GM23338 (cell line): Measurements from ENCODE around the gene HS3ST6. TPM values are rescaled to one million over a fixed set of nuclear protein-coding genes. Genes with fewer than 3 reads are reported as not detected.

ENCODE experiments used
- ATAC-seq: fragments of 200-7000 bp; cut with Tn5 transposase; 3 replicates; pipeline ENCODE4 v1.9.1; 2020
- DNase-seq: peaks from one replicate; pipeline ENCODE4 v3.0.0-alpha.2; 2015; ENCODE audit warnings: low spot score
- H2AFZ ChIP-seq: fragments of 200-600 bp; sonication (generic); 2 replicates; pipeline ENCODE4 v1.8.0; 2016; ENCODE audit warnings: antibody characterized with exemption, mild to moderate bottlenecking, moderate library complexity
- H3F3A ChIP-seq: fragments of 200-600 bp; sonication (generic); replicated peaks from 2 replicates; pipeline ENCODE4 v1.8.0; 2017; ENCODE audit warnings: antibody characterized with exemption, mixed run types, low read depth
- H3K27ac ChIP-seq: fragments of 200-600 bp; sonication (generic); 2 replicates; pipeline ENCODE4 v1.6.1; 2016; ENCODE audit warnings: low read depth
- H3K27me3 ChIP-seq: fragments of 200-600 bp; sonication (generic); 2 replicates; pipeline ENCODE4 v1.8.0; 2016; ENCODE audit warnings: mild to moderate bottlenecking, mixed run types, moderate library complexity; ENCODE audit not compliant: insufficient read depth
- H3K36me3 ChIP-seq: fragments of 200-600 bp; sonication (generic); 2 replicates; pipeline ENCODE4 v1.8.0; 2016; ENCODE audit warnings: mild to moderate bottlenecking; ENCODE audit not compliant: insufficient read depth
- H3K4me1 ChIP-seq: fragments of 200-600 bp; sonication (generic); 2 replicates; pipeline ENCODE4 v1.8.0; 2016; ENCODE audit warnings: mild to moderate bottlenecking, moderate library complexity; ENCODE audit not compliant: insufficient read depth
- H3K4me2 ChIP-seq: fragments of 200-600 bp; sonication (generic); 2 replicates; pipeline ENCODE4 v1.7.1; 2017; ENCODE audit warnings: mixed run types
- H3K4me3 ChIP-seq: fragments of 200-600 bp; sonication (generic); 2 replicates; pipeline ENCODE4 v1.6.1; 2016; ENCODE audit warnings: mixed run types
- H3K79me2 ChIP-seq: fragments of 200-600 bp; sonication (generic); replicated peaks from 2 replicates; pipeline ENCODE4 v1.8.0; 2017; ENCODE audit warnings: mild to moderate bottlenecking; ENCODE audit not compliant: insufficient read depth
- H3K9me2 ChIP-seq: fragments of 200-600 bp; sonication (generic); 2 replicates; pipeline ENCODE4 v1.8.0; 2017; ENCODE audit not compliant: insufficient read depth
- H4K20me1 ChIP-seq: fragments of 200-600 bp; sonication (generic); replicated peaks from 2 replicates; pipeline ENCODE4 v1.8.0; 2017; ENCODE audit warnings: mild to moderate bottlenecking; ENCODE audit not compliant: insufficient read depth
- H3K27ac Mint-ChIP-seq: 2 replicates; pipeline ENCODE4 v1.8.0; 2020; ENCODE audit warnings: inconsistent platforms, mild to moderate bottlenecking, moderate library complexity, mixed read lengths
- H3K27me3 Mint-ChIP-seq: 3 replicates; pipeline ENCODE4 v1.8.0; 2022; ENCODE audit warnings: low read depth, mild to moderate bottlenecking, moderate library complexity, mixed read lengths, inconsistent platforms; ENCODE audit not compliant: insufficient read depth, poor library complexity
- H3K36me3 Mint-ChIP-seq: 3 replicates; pipeline ENCODE4 v1.8.0; 2021; ENCODE audit warnings: low read depth, mild to moderate bottlenecking, inconsistent platforms, moderate library complexity, mixed read lengths
- H3K4me1 Mint-ChIP-seq: 3 replicates; pipeline ENCODE4 v1.8.0; 2020; ENCODE audit warnings: mild to moderate bottlenecking, inconsistent platforms, mixed read lengths
- H3K4me3 Mint-ChIP-seq: 3 replicates; pipeline ENCODE4 v1.8.0; 2021; ENCODE audit warnings: moderate library complexity, mild to moderate bottlenecking, inconsistent platforms, mixed read lengths
- H3K9me3 Mint-ChIP-seq: 3 replicates; pipeline ENCODE4 v1.8.0; 2020; ENCODE audit warnings: moderate library complexity, mild to moderate bottlenecking, inconsistent platforms, mixed read lengths
- CREB1 ChIP-seq: fragments of 250-450 bp; sonication (Bioruptor Pico); IDR thresholded peaks from 2 replicates; pipeline ENCODE4 v1.5.0; 2020; ENCODE audit warnings: low read depth, mild to moderate bottlenecking, moderate library complexity
- CTCF ChIP-seq, 2 experiments: fragments of 200-600 bp in 1 of 2; sonication (generic) in 1 of 2; conservative IDR thresholded peaks; 2 replicates each; pipeline versions ENCODE4 v1.5.1 to v1.6.1; 2016 to 2017; ENCODE audit warnings: antibody characterized with exemption in 2 of 2, low read depth in 2 of 2, mild to moderate bottlenecking in 2 of 2, moderate library complexity in 1 of 2
- ETS1 ChIP-seq: IDR thresholded peaks from 2 replicates; pipeline ENCODE4 v1.6.1; 2016; ENCODE audit warnings: antibody characterized with exemption
- EZH2 ChIP-seq: fragments of 200-600 bp; sonication (generic); IDR thresholded peaks from one replicate; pipeline ENCODE4 v1.8.0; 2017; ENCODE audit warnings: antibody characterized with exemption, mild to moderate bottlenecking, low read depth; ENCODE audit not compliant: unreplicated experiment
- EZH2phosphoT487 ChIP-seq: fragments of 200-600 bp; sonication (generic); IDR thresholded peaks from one replicate; pipeline ENCODE4 v1.8.1; 2018; ENCODE audit warnings: antibody characterized with exemption; ENCODE audit not compliant: unreplicated experiment
- JUNB ChIP-seq: IDR thresholded peaks from one replicate; pipeline ENCODE4 v1.6.1; 2016; ENCODE audit warnings: antibody characterized with exemption; ENCODE audit not compliant: unreplicated experiment
- NANOG ChIP-seq: IDR thresholded peaks from 2 replicates; pipeline ENCODE4 v1.6.1; 2016; ENCODE audit warnings: antibody characterized with exemption, borderline replicate concordance
- POLR2AphosphoS5 ChIP-seq: IDR thresholded peaks from 2 replicates; pipeline ENCODE4 v1.6.1; 2016; ENCODE audit warnings: antibody characterized with exemption, low read depth
- REST ChIP-seq: IDR thresholded peaks from one replicate; pipeline ENCODE4 v1.6.1; 2018; ENCODE audit warnings: antibody characterized with exemption; ENCODE audit not compliant: unreplicated experiment
- ZNF114 ChIP-seq: fragments of 250-450 bp; sonication (Bioruptor Pico); IDR thresholded peaks from 2 replicates; pipeline ENCODE4 v1.5.0; 2020; ENCODE audit warnings: mild to moderate bottlenecking, moderate library complexity
- ZNF331 ChIP-seq: fragments of 250-450 bp; sonication (Bioruptor Pico); IDR thresholded peaks from 2 replicates; pipeline ENCODE4 v1.5.0; 2020; ENCODE audit warnings: low read depth, mild to moderate bottlenecking, moderate library complexity
- polyA plus RNA-seq: library from polyadenylated mRNA; unstranded; fragments of >200 nt; fragmentation: Nextera tagmentation; extraction: Ambion mirVana; gene quantifications from 2 replicates; pipeline ENCODE4 v1.2.1, GENCODE V29; 2016
- total RNA-seq: library from RNA; depleted of rRNA; stranded (reverse); fragments of >200 nt; shearing (Covaris generic); gene quantifications from 2 replicates; pipeline ENCODE4 v1.2.3, GENCODE V29; 2014

Gene HS3ST6
- total and polyA plus RNA-seq, 2 experiments from 2014 or later = 0.21 TPM; not detected in 1

GRCh38 chr16:1900452-1900774 is 17.8 kb downstream of the HS3ST6 start:
- H3K9me3 Mint-ChIP-seq = no peaks in the 10 kb centered on the region
- H3K4me3 Mint-ChIP-seq = no peak overlapping the region
- no peak overlapping the region for H3K4me2 ChIP-seq
- H3K4me1 Mint-ChIP-seq = no peaks in the 10 kb centered on the region
- no peaks in the 10 kb centered on the region for H3K4me1 ChIP-seq
- ATAC-seq = no peak
- peaks cover 7% of the 10 kb centered on the region for H3K27me3 Mint-ChIP-seq
- no peaks in the 10 kb centered on the region for H3K36me3 ChIP-seq
- no peak overlapping the region for H3K4me3 ChIP-seq
- no peak for DNase-seq
- no peaks in the 10 kb centered on the region for H3K9me2 ChIP-seq
- no peak overlapping the region for H3K27ac Mint-ChIP-seq
- no peak overlapping the region for H2AFZ ChIP-seq
- H4K20me1 ChIP-seq = no peaks in the 10 kb centered on the region
- H3F3A ChIP-seq = no peaks in the 10 kb centered on the region
- H3K27ac ChIP-seq = no peak overlapping the region
- no peaks in the 10 kb centered on the region for H3K36me3 Mint-ChIP-seq
- TF ChIP-seq CREB1 (CRISPR knock-in tag) (no peak), POLR2AphosphoS5 (no peak), NANOG (no peak), CTCF (conservative IDR thresholded peaks at IDR 0.05; ENCODE audit: low read depth in 2 of 2) (no peak), EZH2phosphoT487 (no peak), EZH2 (no peak), ETS1 (no peak), JUNB (no peak), REST (no peak), ZNF114 (CRISPR knock-in tag) (no peak), ZNF331 (CRISPR knock-in tag) (no peak)
- no peaks in the 10 kb centered on the region for H3K27me3 ChIP-seq
- no peaks in the 10 kb centered on the region for H3K79me2 ChIP-seq
